Panc1 (cell line): ENCODE measurements around the gene GRM4. TPM values are rescaled to one million over a fixed set of nuclear protein-coding genes. Genes with fewer than 3 reads are reported as not detected.

Experiments
- ATAC-seq: fragments of 200-7000 bp; cut with Tn5 transposase; 2 replicates; pipeline ENCODE4 v1.9.1; 2020; ENCODE audit warnings: mild to moderate bottlenecking, moderate library complexity
- BruUV-seq: library from RNA; stranded (reverse); fragments of 400-500 nt; replicated peaks from 2 replicates; lab custom pipeline; 2021; lab: Mats Ljungman, UMichigan
- CTCF ChIA-PET: fragments of 300-600 bp; sonication (Branson Sonifier 250); formaldehyde crosslinking; loops from one replicate; lab custom pipeline; 2022; ENCODE audit warnings: antibody characterized with exemption; lab: Charles Lee
- POLR2A ChIA-PET: fragments of 300-600 bp; sonication (Branson Sonifier 250); formaldehyde crosslinking; loops from one replicate; lab custom pipeline; 2022; ENCODE audit warnings: antibody characterized with exemption; lab: Charles Lee
- DNase-seq: peaks from one replicate; pipeline ENCODE4 v3.0.0-alpha.2; 2010; ENCODE audit warnings: low read depth, low spot score
- H3K27ac ChIP-seq: 2 replicates; pipeline ENCODE4 v1.5.1; 2011; ENCODE audit warnings: mild to moderate bottlenecking, low read length, inconsistent platforms
- H3K27me3 ChIP-seq: fragments of 200-500 bp; sonication (Bioruptor generic); 2 replicates; pipeline ENCODE4 v1.6.0; 2014; ENCODE audit warnings: low read length, inconsistent platforms; ENCODE audit not compliant: control insufficient read depth, insufficient read depth
- H3K36me3 ChIP-seq: fragments of 200-500 bp; sonication (Bioruptor generic); 2 replicates; pipeline ENCODE4 v1.5.1; 2014; ENCODE audit warnings: inconsistent platforms, mild to moderate bottlenecking, low read length, moderate library complexity; ENCODE audit not compliant: control insufficient read depth, insufficient read depth
- H3K4me1 ChIP-seq: 2 replicates; pipeline ENCODE4 v1.5.1; 2011; ENCODE audit warnings: inconsistent platforms, mild to moderate bottlenecking, low read length, moderate library complexity; ENCODE audit not compliant: control insufficient read depth, insufficient read depth
- H3K4me3 ChIP-seq, 2 experiments: 2 replicates each; pipeline ENCODE4 v1.5.1; 2011 to 2012; ENCODE audit warnings: low read depth in 2 of 2, low read length in 2 of 2, mild to moderate bottlenecking in 2 of 2, inconsistent platforms in 1 of 2, moderate library complexity in 1 of 2
- H3K9me3 ChIP-seq: fragments of 200-500 bp; sonication (Bioruptor generic); 2 replicates; pipeline ENCODE4 v1.5.1; 2014; ENCODE audit warnings: low read depth, mild to moderate bottlenecking, inconsistent platforms, low read length, moderate library complexity; ENCODE audit not compliant: control insufficient read depth, insufficient read depth
- CTCF ChIP-seq: fragments of 450-650 bp; IDR thresholded peaks from 2 replicates; pipeline ENCODE4 v1.5.1; 2017; ENCODE audit warnings: mild to moderate bottlenecking
- POLR2AphosphoS5 ChIP-seq: IDR thresholded peaks from 2 replicates; pipeline ENCODE4 v1.6.1; 2012; ENCODE audit warnings: mild to moderate bottlenecking, low read depth, low read length, moderate library complexity
- REST ChIP-seq, 2 experiments: IDR thresholded peaks; 2 replicates each; pipeline ENCODE4 v1.6.1; 2011 to 2012; ENCODE audit warnings: low read depth in 2 of 2, control low read depth in 1 of 2, low read length in 1 of 2, mild to moderate bottlenecking in 1 of 2, moderate library complexity in 1 of 2; ENCODE audit not compliant: insufficient read depth in 1 of 2
- SIN3A ChIP-seq: IDR thresholded peaks from 2 replicates; pipeline ENCODE4 v1.6.1; 2012; ENCODE audit warnings: low read depth, mild to moderate bottlenecking, low read length, moderate library complexity, borderline replicate concordance; ENCODE audit not compliant: insufficient read depth
- TCF7L2 ChIP-seq: IDR thresholded peaks from 2 replicates; pipeline ENCODE4 v1.6.1; 2011; ENCODE audit warnings: mild to moderate bottlenecking, low read depth, low read length, inconsistent platforms
- in situ Hi-C: cut with HindIII; loops from 2 replicates; pipeline ENCODE4 v1.10.0; 2016; ENCODE audit warnings: low sequenced_read_pairs, low pct_unique_long_range_greater_than_20kb
- intact Hi-C: fragments of 100-400 bp; cut with micrococcal nuclease; formaldehyde crosslinking; loops from one replicate; pipeline ENCODE4 v1.10.0; 2022; ENCODE audit not compliant: unreplicated experiment
- total RNA-seq: library from RNA; stranded (reverse); gene quantifications from one replicate; pipeline ENCODE4 v1.2.1, GENCODE V29; 2021; ENCODE audit not compliant: unreplicated experiment

The GRM4 gene
- total RNA-seq, 1 experiment from 2014 or later = 1.3 TPM

- Histone ChIP-seq H3K9me3 (no peaks in the 10 kb centered on the region), H3K4me1 (no peaks in the 10 kb centered on the region), H3K4me3 (no peak overlapping the region), H3K36me3 (no peaks in the 10 kb centered on the region), H3K27me3 (no peaks in the 10 kb centered on the region), H3K27ac (no peak overlapping the region)
- DNase-seq (no peak), ATAC-seq (no peak)
- TF ChIP-seq CTCF = no peak
- no peak for TF ChIP-seq TCF7L2
- no peak for TF ChIP-seq POLR2AphosphoS5
- TF ChIP-seq SIN3A = no peak
- no peak for TF ChIP-seq REST (IDR thresholded peaks at IDR 0.05; ENCODE audit: insufficient read depth in 1 of 2, low read depth in 2 of 2, low read length in 1 of 2)
- in situ Hi-C loops = no loop called here
- no TSS peak for BruUV-seq
- intact Hi-C loops = no loop called here
- ChIA-PET POLR2A (interaction anchor here (0.8 kb wide), 1 partner anchor 142 kb away, joined by 3 read pairs; no protein-coding TSS in a partner anchor), CTCF (no interaction called here)
Measured at GRCh38 chr6:34093854-34094430, 51.9 kb downstream of the GRM4 start.

GRCh38 chr6:34093206-34093605, 52.7 kb downstream of the GRM4 start:
- POLR2A ChIA-PET = no interaction called here
- no peak for TF ChIP-seq TCF7L2
- TF ChIP-seq CTCF = no peak
- no peak for TF ChIP-seq POLR2AphosphoS5
- TF ChIP-seq SIN3A = no peak
- no peak for TF ChIP-seq REST (IDR thresholded peaks at IDR 0.05; ENCODE audit: insufficient read depth in 1 of 2, low read depth in 2 of 2, low read length in 1 of 2)
- Histone ChIP-seq H3K27me3 (no peaks in the 10 kb centered on the region), H3K9me3 (no peaks in the 10 kb centered on the region), H3K4me1 (no peaks in the 10 kb centered on the region), H3K36me3 (no peaks in the 10 kb centered on the region), H3K4me3 (no peak overlapping the region), H3K27ac (no peak overlapping the region)
- no TSS peak for BruUV-seq
- DNase-seq (no peak), ATAC-seq (no peak)
- intact Hi-C loops = no loop called here
- in situ Hi-C loops = no loop called here
- CTCF ChIA-PET = no interaction called here
